ENCODE measurements around the gene HSPG2.

GRCh38 chr1:21827141-21827679, 109.9 kb downstream of the HSPG2 start:
- TF ChIP-seq TAF1 (IDR thresholded peaks at IDR 0.05; ENCODE audit: borderline replicate concordance, low read depth, low read length) (no peak), POLR2AphosphoS5 (IDR thresholded peaks at IDR 0.05; ENCODE audit: low read depth, low read length) (no peak)
